Type B pancreatic cell (in vitro differentiated cells): ENCODE measurements around the gene KIF11. TPM values are rescaled to one million over a fixed set of nuclear protein-coding genes. Genes with fewer than 3 reads are reported as not detected.
A peak's percentile ranks its signal among the peaks of the same experiment; 100 is the strongest.

Experiments used
- DNase-seq: peaks from one replicate; pipeline ENCODE4 v3.0.0; 2021; ENCODE audit warnings: mixed read lengths; ENCODE audit not compliant: unreplicated experiment; ENCODE audit errors: extremely low spot score
- H3K27ac Mint-ChIP-seq: 2 replicates; pipeline ENCODE4 v1.8.0; 2021; ENCODE audit warnings: mild to moderate bottlenecking, mixed read lengths
- H3K27me3 Mint-ChIP-seq: 2 replicates; pipeline ENCODE4 v1.8.0; 2021; ENCODE audit warnings: mixed read lengths
- H3K36me3 Mint-ChIP-seq: 2 replicates; pipeline ENCODE4 v1.8.0; 2021; ENCODE audit warnings: mixed read lengths
- H3K4me1 Mint-ChIP-seq: one replicate; pipeline ENCODE4 v1.8.0; 2021; ENCODE audit warnings: mixed read lengths; ENCODE audit not compliant: unreplicated experiment
- H3K4me3 Mint-ChIP-seq: 2 replicates; pipeline ENCODE4 v1.8.0; 2021; ENCODE audit warnings: mild to moderate bottlenecking, mixed read lengths
- H3K9me3 Mint-ChIP-seq: 2 replicates; pipeline ENCODE4 v1.8.0; 2021; ENCODE audit warnings: mixed read lengths
- long read RNA-seq: library from polyadenylated mRNA; unstranded; transcript quantifications from one replicate; pipeline ENCODE4 v2.0.0, GENCODE V29; 2020
- total RNA-seq: library from RNA; stranded (reverse); gene quantifications from 2 replicates; pipeline ENCODE4 v1.2.1, GENCODE V29; 2021; ENCODE audit warnings: low replicate concordance
- TF ChIP-seq, protein P1 (sequence below): fragments of 200-600 bp; sonication (generic); conservative IDR thresholded peaks from 2 replicates; pipeline ENCODE4 v1.5.0; 2021; ENCODE audit warnings: antibody characterized with exemption, mild to moderate bottlenecking

The KIF11 gene
- total RNA-seq = 14.6 and 40.6 TPM in 2 replicates
- long read RNA-seq, full-length matches to known transcripts = 17 of 35 reads
- long read RNA-seq, partial matches to known transcripts = 14 of 35 reads
- long read RNA-seq, other reads (novel, unspliced or antisense) = 4 of 35 reads

DNA sequence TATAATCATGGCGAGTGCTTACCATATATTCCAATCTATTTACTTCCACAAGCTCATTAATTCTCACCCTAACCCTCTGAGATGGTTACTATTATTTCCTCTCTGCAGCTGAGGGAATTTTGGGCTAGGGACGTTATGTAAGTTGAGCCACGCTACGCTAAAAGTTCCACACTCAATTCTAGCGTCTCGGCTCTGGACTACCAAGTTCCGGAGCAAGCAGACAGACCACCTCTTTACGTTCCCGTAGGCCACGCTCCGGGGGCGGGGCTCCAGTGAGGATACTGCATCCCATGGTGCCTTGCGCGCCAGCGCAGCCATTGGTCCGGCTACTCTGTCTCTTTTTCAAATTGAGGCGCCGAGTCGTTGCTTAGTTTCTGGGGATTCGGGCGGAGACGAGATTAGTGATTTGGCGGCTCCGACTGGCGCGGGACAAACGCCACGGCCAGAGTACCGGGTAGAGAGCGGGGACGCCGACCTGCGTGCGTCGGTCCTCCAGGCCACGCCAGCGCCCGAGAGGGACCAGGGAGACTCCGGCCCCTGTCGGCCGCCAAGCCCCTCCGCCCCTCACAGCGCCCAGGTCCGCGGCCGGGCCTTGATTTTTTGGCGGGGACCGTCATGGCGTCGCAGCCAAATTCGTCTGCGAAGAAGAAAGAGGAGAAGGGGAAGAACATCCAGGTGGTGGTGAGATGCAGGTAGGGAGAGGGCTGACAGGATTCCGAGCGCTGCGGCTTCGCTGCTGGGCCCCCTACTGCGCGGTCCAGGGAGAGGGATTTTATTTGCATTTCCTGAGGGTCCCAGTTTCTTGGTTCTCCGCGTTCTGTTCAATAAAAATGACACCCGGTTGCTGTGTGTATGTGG lies at the start of gene KIF11:
Gene KIF11 (plus strand): TSS at position 370 of the 858 bp plus-strand sequence. CDS start 246 bp downstream, at position 616.
- peaks cover 22% of the 10 kb centered on the region for H3K4me1 Mint-ChIP-seq

DNA sequence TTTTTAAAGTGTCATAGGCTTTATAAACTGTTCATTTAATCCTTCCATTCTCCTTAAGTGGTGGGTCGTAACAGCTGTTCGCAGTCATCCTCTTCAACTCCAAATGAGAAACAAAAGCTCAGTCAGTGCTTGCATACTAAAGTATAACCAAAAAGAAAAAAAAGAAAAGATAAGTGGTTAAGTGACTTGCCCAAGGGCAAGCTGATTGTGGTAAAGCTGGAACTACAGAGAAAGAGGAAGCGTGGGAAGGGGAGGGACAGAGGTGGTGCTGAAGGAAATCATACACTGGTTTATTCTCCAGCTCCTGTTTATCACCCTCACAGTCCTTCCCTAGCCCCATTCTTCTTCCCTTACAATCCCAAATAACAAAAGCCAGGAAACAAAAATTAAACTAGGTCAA lies 48.6 kb upstream of the KIF11 start:
- peaks cover 5% of the 10 kb centered on the region for H3K4me1 Mint-ChIP-seq
- no peaks in the 10 kb centered on the region for H3K27me3 Mint-ChIP-seq
- peak overlapping the region; percentile 59 for H3K4me3 Mint-ChIP-seq
- peaks cover 5% of the 10 kb centered on the region for H3K36me3 Mint-ChIP-seq
- H3K27ac Mint-ChIP-seq = peak overlapping the region; percentile 59
- no peaks in the 10 kb centered on the region for H3K9me3 Mint-ChIP-seq
- DNase-seq = no peak
- TF ChIP-seq, protein P1, sequence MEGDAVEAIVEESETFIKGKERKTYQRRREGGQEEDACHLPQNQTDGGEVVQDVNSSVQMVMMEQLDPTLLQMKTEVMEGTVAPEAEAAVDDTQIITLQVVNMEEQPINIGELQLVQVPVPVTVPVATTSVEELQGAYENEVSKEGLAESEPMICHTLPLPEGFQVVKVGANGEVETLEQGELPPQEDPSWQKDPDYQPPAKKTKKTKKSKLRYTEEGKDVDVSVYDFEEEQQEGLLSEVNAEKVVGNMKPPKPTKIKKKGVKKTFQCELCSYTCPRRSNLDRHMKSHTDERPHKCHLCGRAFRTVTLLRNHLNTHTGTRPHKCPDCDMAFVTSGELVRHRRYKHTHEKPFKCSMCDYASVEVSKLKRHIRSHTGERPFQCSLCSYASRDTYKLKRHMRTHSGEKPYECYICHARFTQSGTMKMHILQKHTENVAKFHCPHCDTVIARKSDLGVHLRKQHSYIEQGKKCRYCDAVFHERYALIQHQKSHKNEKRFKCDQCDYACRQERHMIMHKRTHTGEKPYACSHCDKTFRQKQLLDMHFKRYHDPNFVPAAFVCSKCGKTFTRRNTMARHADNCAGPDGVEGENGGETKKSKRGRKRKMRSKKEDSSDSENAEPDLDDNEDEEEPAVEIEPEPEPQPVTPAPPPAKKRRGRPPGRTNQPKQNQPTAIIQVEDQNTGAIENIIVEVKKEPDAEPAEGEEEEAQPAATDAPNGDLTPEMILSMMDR = no peak

More for the DNA sequence above, at the start of gene KIF11:
- H3K4me3 Mint-ChIP-seq = peak within 1 kb of the TSS; percentile 96
- peak within 1 kb of the TSS; percentile 99 for H3K27ac Mint-ChIP-seq
- no peaks in the 10 kb centered on the region for H3K27me3 Mint-ChIP-seq
- H3K9me3 Mint-ChIP-seq = no peaks in the 10 kb centered on the region
- peak; percentile 96 for DNase-seq
- TF ChIP-seq, protein P1 = no peak
- H3K36me3 Mint-ChIP-seq = no peaks in the 10 kb centered on the region

DNA sequence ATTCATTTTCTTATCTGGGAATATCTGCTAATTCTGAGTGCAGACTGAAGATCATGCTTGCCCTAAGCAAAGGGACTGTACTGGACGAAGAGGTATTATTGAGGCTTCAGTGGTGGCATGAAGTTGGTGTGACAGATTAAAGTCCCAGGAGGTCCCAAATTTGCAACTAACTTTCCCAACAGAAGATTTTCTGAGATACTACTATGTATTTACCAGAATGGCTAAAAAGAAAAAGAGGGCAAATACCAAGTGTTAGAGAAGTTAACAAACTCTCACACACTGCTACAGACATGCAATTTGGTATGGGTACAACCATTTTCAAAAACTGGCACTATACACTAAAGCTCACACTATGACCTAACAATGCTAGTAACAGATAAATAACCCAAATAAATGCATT lies 47.4 kb upstream of the KIF11 start:
- Mint-ChIP-seq H3K4me3 (no peak overlapping the region), H3K36me3 (peaks cover 5% of the 10 kb centered on the region), H3K4me1 (peaks cover 5% of the 10 kb centered on the region), H3K27me3 (no peaks in the 10 kb centered on the region), H3K27ac (no peak overlapping the region), H3K9me3 (no peaks in the 10 kb centered on the region)
- TF ChIP-seq, protein P1 = no peak
- no peak for DNase-seq

DNA sequence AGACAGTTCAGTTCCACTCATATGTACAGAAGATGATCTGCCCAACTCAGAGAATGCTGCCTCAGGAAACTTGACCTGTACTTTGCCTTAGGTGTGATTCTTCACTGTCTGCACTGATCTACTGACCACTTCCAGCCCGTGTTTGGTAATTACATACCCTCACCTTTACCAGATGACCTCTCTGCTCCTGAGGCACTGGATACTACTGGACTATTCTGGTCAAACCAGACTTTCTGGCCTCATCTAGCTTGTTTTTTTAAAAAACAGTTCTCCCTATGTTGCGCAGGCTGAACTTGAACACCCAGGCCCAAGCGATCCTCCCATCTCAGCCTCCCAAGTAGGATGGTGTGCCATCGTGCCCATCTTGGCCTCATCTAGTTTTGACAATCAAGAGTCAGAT lies 45.3 kb upstream of the KIF11 start:
- Mint-ChIP-seq H3K27ac (no peak overlapping the region), H3K27me3 (no peaks in the 10 kb centered on the region), H3K36me3 (peaks cover 14% of the 10 kb centered on the region), H3K4me1 (peaks cover 5% of the 10 kb centered on the region), H3K9me3 (no peaks in the 10 kb centered on the region), H3K4me3 (no peak overlapping the region)
- no peak for DNase-seq
- TF ChIP-seq, protein P1 = no peak

DNA sequence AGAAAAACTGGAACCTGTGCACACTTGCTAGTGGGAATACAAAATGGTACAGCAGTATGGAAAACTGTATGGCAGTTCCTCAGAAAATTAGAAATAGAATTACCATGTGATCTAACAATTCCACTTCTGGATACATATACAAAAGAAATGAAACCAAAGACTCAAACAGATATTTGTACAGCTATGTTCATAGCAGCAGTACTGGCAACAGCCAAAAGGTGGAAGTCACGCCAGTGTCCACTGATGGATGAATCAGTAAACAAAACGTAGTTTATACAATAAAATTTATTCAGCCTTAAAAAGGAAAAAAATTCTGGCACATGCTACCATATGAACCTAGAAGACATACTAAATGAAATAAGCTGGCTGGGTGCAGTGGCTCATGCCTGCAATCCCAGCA lies 42.0 kb upstream of the KIF11 start:
- no peak for DNase-seq
- TF ChIP-seq, protein P1 = peak; percentile 28
- Mint-ChIP-seq H3K9me3 (peaks cover 8% of the 10 kb centered on the region), H3K27me3 (no peaks in the 10 kb centered on the region), H3K4me3 (no peak overlapping the region), H3K36me3 (peaks cover 33% of the 10 kb centered on the region), H3K4me1 (no peaks in the 10 kb centered on the region), H3K27ac (no peak overlapping the region)
